Stimulated activated CD8-positive, alpha-beta memory T cell treated with anti-CD3 and anti-CD28 coated beads, Interleukin-7, amount 100 ng/mL, for 4 hours (primary cell): Measurements from ENCODE around the gene HBS1L.
"Not testable (repeated sequence)": the region's sequence is repeated elsewhere in the genome, so short reads cannot be mapped to it uniquely, and the experiment has no call there.

Source experiments
- DNase-seq, 2 donors: peaks; one replicate each; pipeline ENCODE4 v3.0.0-alpha.2; 2020; ENCODE audit warnings: low read depth in 2 of 2

The HBS1L gene

DNA sequence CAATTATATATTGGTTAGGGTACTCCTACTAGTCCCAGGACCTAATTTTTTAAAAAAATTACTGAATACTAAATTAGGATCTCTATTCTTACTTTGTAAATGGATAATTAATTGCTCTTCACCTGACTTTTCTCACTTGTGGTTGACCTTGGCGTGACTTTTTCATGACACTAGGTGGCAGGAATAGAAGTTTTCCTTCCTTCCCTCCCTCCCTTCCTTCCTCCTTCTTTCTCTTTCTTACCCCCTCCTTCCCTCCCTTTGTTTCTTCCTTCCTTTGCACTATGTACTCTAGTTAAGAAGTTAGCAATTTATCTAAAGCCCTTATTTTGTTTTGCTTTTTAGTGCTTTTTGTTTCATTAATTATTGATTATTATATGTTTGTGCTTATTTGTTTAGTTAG, 20.4 kb upstream of the HBS1L start:
- DNase-seq: no peak

- DNase-seq: no peak
Observed at GRCh38 chr6:135073756-135074393, 19.3 kb upstream of the HBS1L start.

- no peak for DNase-seq
Observed at GRCh38 chr6:135073217-135073616, 18.6 kb upstream of the HBS1L start.

GRCh38 chr6:135072753-135073152, 18.1 kb upstream of the HBS1L start:
- no peak for DNase-seq

- DNase-seq: no peak
Observed at GRCh38 chr6:135071541-135071940, 16.9 kb upstream of the HBS1L start.

GRCh38 chr6:135067911-135068310, 13.3 kb upstream of the HBS1L start:
- no peak for DNase-seq

- no peak for DNase-seq
Observed at GRCh38 chr6:135066806-135067205, 12.2 kb upstream of the HBS1L start.

DNA sequence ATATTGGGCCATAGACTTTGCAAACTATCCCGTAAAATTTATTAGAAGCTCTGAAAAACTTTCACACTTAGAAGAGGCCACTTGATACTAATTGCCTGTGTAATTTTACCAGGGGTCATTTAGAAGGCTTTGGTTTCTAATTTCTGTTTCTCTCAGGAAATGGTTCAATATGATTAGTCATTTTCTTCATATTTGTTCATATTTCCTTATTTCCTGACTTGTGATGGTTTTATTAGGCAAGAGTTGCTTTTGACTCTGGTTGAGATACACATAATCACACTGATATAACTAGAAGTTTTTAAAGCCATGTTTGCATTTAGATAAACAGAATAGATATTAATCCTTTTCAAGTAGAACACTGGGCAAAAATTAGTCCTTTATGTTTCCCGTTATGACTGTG, 11.8 kb upstream of the HBS1L start:
- DNase-seq: no peak

GRCh38 chr6:135064586-135064985, 10.0 kb upstream of the HBS1L start:
- DNase-seq: no peak

DNA sequence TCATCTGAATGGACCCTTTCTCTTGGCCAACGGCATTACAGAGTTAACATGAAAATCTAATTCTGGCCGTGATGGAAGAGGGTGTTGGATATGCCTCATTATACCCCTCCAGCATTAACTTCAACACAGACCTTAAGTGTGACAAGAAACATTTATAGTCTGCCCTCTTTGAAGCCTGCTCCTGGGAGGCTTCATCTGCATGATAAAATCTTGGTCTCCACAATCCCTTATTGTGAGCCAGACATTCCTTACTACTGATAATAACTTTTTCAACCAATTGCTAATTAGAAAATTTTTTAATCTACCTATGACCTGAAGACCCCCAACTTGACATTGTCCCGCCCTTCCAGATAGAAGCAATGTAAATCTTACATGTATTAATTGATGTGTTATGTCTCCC, 9.3 kb upstream of the HBS1L start:
- DNase-seq: no peak

- no peak for DNase-seq
Observed at GRCh38 chr6:135062735-135063134, 8.1 kb upstream of the HBS1L start.

DNA sequence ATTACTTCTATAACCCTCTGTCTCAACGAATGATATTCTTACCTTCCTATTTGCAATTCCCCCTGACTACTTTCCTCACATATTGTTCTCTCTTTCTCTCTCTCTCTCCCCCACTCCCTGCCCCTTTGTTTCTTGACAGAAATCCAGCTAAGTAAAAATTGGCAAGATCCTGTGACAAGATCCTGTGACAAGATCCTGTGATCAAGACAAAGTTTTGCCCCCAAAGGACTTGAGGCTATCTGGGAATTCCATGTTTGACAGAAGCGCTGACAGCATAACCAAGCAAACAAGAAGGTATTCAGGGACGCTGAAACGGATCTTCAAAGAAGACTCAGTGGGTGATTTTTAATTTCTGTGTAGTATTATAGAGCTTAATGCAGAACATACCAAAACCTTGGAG, 5.5 kb upstream of the HBS1L start:
- DNase-seq: no peak

DNA sequence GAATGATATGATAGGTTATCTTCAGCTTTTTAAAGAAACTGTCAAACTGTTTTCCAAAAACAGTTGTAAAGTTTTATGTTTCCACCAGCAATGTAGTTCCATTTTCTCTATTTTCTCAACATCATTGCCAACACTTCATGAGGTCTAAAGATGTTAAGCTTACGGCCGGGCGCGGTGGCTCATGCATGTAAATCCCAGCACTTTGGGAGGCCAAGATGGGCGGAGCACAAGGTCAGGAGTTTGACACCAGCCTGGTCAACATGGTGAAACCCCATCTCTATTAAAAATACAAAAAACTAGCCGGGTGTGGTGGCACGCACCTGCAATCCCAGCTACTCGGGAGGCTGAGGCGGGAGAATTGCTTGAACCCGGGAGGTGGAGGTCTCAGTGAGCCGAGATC, 3.7 kb upstream of the HBS1L start:
- DNase-seq: not testable (repeated sequence)

DNA sequence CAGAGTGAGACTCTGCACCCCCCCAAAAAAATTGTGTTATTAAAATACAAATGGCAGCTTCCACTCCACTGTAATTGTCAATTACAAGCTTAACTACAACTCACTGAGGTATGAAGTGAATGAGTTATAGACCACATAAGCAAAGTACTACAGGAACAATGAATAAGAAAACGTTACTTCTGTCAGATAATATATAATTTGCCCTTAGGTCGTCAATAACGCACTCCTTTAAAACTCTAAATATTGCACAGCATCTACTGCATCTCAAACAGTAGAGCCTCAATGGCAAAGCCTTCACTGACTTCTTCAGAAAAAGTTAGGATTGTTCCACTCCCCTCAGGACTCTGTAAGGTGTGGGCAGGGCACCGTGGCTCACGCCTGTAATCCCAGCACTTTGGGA, 2.0 kb upstream of the HBS1L start:
- no peak for DNase-seq

DNA sequence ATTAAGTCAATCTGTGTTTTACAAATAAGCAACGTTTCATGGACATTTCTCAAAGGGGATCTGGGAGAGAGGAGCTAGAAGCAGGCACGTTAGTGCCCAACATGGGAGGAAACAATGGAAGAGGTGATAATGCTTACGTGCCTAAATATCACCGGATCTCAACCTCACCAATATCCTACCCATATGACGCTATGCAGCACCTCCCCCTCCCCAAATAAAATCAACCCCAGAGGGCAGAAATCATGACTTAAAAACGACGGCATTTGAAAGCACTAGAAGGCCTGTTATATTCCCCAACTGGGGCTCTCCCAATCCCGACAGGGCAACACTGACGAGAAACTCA, 425 bp downstream of the HBS1L start:
- no peak for DNase-seq

- DNase-seq: no peak
Observed at GRCh38 chr6:135053406-135053805, 1.2 kb downstream of the HBS1L start.

DNA sequence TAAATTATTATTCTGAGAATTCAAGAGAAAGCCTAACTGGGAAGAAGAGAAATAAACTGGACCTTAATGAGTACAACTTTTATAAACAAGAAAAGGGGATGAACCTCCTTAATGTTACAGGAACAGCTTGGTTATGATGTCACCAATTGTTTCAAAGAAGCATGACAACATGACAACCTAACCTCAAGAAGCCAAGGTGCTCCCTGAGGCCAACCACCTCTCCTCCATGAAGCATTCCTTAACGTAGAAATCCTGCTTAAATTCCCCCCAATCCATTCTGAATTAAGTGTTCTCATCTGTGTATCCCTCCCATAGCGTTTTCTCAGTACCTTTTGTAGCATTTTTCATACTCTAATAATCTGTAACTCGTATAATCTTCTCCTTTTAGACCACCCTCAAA, 1.7 kb downstream of the HBS1L start:
- DNase-seq: no peak

DNA sequence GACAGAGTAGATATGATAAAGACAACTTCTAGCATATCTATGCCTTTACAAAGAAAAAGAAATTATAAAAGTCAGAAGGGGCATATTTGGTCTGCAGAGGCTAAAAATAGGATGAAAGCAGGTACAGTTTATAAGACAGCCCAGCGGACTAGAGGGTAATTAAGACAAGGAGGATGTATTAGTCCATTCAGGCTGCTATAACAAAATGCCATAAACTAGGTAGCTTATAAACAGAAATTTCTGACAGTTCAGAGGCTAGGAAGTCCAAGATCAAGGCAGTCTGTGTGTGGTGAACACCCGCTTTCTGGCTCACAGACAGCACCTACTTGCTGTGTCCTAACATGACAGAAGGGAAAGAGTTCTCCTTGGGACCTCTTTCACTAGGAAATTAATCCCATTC, 5.7 kb downstream of the HBS1L start:
- DNase-seq: no peak

GRCh38 chr6:135047336-135047735, 7.3 kb downstream of the HBS1L start:
- DNase-seq: no peak

GRCh38 chr6:135046912-135047311, 7.7 kb downstream of the HBS1L start:
- no peak for DNase-seq

DNA sequence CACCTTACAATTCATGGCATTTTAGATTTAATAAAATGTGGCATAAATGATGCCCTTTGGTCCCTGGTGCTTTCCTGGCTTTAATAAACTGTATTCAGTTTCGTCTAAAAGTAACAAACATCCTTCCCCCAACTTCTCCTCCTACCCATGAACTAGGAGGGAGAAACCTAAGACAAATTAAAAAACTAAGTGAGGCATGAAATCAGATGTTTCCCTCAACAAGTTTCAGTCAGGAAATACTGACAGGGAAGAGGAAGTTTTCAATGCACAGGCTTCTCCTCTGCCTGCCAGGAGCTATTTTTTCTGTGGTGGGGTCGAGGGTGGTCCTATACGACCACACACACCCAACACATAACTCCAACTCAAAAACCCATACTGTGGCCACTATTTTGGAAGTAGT, 10.0 kb downstream of the HBS1L start:
- no peak for DNase-seq

GRCh38 chr6:135043846-135044245, 10.8 kb downstream of the HBS1L start:
- no peak for DNase-seq

GRCh38 chr6:135043364-135043763, 11.3 kb downstream of the HBS1L start:
- DNase-seq: no peak

- DNase-seq: no peak
Observed at GRCh38 chr6:135038335-135038734, 16.3 kb downstream of the HBS1L start.

GRCh38 chr6:135037541-135037940, 17.1 kb downstream of the HBS1L start:
- no peak for DNase-seq
